Measurements from ENCODE around the gene EVC.

- no peak for TF ChIP-seq CTCF (IDR thresholded peaks at IDR 0.05)
- TF ChIP-seq POLR2A (IDR thresholded peaks at IDR 0.05), result no peak
Observed at GRCh38 chr4:5808081-5808741, 97.2 kb downstream of the EVC start.
